ENCODE measurements around the gene SUSD3.

SUSD3 gene

DNA sequence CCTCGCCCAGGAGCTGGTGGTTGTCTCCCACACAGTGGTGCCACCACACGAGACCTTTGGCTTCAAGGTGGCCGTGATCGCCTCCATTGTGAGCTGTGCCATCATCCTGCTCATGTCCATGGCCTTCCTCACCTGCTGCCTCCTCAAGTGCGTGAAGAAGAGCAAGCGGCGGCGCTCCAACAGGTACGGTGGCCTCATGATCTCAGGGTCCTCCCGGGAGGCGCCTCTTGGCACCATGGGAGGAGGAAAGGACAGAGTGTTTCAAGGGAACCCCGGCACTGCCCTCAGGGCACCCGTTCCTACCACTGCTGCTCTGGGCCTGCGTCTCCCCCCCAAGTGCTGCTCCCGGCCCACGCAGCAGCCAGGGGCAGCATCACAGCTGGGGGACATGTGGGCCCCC lies 19.3 kb downstream of the SUSD3 start:
- DNase-seq = no peak

DNA sequence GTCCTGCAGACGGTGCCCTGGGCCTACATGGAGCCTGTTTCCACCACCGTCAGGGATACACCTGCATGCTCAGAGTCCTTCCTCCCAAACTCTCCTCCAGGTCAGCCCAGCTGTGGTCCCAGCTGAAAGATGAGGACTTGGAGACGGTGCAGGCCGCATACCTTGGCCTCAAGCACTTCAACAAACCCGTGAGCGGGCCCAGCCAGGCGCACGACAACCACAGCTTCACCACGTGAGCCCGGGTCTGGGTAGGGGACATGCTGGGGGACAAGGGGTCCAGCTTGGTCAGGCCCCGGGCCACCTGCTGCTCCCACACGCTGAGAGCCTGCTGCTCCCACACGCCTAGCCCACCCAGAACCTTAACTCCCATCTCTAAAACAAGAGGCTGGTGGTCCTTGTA lies 20.9 kb downstream of the SUSD3 start:
- DNase-seq = no peak

DNA sequence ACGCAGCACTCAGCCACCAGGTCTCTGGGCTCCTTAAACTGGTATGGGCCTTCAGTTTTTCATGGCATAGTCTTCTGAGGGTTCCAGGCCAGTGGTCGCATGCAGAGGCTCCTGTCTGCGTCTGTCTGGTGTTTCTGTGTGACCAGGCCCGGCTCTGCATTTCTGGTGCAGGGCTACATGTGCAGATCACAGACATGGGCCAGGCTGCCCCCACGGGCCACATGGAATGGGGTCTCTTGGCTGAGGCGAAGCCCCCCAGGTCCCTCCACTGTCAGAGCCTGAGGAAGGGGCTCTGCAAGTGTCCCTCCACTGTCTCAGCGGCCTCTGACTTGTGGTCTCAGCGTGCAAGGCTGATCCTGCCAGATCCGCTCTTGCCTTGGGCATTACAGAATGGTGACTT lies 21.9 kb downstream of the SUSD3 start:
- no peak for DNase-seq

GRCh38 chr9:93081081-93081529 lies 22.6 kb downstream of the SUSD3 start:
- no peak for DNase-seq

- DNase-seq = no peak
Measured at GRCh38 chr9:93081931-93082330, 23.4 kb downstream of the SUSD3 start.

DNA sequence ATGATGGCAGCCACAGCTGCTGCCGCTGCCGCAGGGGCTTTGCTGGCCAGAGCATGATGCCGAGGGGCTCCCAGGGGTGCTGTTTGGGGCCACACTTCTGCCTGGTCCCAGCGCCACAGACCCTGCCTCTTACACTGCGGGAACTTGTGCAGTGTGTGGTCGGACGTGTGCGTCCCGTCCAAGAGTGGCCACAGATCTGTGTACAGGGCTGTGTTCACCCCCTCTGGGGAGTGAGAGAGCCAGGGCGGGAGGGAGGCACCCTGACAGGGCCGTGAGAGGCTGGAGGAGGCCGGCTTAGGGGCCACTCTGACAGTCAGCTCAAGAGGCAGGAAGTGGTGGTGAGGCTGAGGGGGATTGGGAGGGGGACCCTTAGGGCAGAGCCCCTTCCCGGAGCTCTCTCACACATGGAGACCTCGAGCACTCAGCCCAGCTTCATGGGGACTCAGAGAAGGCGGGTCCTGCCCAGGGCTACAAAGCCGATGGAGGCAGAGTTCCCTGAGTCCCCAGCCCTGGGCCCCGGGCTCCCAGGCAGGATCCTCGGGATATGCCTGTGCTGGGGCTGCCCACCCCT lies 24.4 kb downstream of the SUSD3 start:
- DNase-seq = no peak

DNA sequence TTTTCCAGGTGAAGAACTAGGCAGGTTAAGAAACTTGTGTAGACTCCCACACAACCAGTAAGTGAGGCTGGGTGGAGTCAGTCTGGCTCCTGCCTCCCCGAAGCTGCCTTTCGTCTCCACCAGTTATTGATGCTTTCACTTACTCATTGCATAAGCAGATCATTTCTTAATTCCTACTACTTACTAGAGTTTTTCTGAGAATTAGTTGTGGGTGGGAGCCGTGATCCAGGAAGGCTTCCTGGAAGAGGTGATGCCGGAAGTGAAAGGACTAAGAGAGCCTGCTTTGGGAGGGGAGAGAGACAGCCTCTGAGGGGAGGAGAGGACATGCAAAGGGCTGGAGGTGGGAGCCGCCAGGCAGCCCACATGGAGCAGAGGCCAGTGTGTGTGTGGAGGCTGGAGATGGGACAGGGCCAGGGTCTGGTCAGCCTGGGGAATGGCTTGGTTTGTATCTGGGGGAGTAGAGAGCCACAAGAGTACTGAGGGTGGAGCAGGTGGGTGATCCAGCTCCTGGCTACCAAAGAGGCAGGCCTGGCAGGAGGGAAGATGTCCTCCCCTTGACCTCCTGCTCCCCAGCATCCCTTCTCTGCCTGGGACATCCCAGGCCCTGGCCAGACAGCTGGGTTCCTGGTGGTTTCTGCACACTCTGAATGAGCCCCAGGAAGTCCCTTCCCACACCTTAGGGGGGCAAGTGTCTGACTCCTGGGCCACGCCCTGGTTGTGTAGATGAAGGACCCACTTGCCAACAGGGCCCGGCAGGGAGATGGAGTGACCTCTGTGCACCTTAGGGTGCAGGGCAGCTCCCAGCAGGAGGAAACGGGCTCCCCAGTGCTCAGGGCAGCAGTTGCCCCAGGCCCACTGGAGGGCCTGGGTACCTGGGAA lies 25.3 kb downstream of the SUSD3 start:
- DNase-seq = no peak

DNA sequence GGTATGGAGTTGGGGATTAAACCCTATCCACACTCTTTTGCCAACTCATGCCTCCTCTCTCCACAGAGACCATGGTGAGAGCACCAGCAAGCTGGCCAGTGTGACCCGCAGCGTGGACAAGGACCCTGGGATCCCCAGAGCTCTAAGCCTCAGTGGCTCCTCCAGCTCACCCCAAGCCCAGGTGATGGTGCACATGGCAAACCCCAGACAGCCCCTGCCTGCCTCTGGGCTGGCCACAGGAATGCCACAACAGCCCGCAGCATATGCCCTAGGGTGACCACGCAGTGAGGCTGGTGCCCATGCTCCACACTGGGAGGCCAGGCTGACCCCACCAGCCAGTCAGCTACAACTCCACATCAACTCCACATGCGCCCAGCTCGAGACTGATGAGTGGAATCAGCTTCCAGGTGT lies 26.0 kb downstream of the SUSD3 start:
- DNase-seq = no peak

- no peak for DNase-seq
Measured at GRCh38 chr9:93085676-93086075, 27.2 kb downstream of the SUSD3 start.

- no peak for DNase-seq
Measured at GRCh38 chr9:93086447-93087224, 28.1 kb downstream of the SUSD3 start.

DNA sequence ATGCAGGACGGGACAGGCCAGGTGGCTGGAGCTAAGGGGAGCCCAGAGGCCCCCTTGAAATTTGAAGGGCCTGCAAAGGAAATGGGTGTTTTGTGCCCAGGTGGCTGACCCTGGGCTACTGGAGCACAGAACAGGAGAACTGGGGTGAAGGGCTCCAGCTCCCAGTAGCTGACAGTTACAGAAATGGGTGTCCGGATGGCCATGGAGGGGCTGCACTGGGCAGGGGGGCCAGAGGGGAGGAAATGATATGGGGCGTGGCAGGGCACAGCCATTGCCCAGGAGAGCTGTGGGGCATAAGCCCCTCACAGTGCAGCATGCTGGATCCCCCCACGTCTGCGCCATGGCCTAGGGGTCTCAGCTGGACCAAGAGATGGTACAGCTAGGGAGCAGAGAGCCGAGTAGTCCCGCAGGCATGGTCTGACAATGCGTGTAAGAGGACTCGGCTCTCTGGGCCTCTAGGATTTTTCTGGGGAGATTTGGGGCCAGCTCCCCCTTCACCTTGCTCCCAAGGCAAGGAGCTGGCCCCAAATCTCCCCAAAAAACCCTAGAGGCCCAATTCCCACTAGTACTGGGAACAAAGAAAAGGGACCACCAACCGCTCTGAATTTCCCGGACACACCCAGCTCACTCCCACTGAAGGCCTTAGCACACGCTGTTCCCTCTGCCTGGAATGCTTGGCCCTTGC lies 29.6 kb downstream of the SUSD3 start:
- DNase-seq = no peak

DNA sequence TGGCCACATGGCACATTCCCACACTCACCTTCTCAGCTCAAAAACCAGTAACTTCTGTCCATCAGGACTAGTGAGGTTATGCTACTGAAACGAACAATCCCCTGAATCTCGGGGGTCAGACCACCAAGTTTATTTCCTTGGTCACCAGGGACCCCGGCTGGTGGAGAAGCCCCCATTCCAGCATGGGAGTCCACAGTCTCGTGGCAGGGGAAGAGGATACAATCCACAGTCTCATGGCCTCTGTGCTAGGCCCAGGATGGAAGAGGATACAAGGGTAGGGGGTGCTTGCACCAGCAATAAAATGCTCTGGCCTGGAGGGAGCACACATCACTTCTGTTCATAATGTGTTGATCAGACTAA lies 30.1 kb downstream of the SUSD3 start:
- no peak for DNase-seq

DNA sequence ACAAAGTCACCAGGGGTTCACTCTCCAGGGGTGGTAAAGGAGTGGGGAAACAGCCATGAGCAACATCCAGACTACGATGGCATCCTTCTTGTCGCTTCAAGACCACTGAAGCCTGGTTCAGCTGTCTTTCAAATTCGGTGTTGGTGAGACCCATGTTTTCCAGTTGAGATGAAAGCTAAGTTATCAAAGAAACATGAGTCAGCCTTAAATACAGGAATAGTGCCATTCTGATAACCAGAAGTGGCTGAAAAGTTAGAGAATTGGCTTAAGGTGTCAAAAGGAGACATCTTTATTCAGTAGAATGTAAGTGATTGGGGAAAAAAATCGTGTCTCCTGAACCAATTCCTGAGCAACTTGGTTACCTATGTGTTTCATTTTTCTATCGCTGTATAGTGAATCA lies 30.5 kb downstream of the SUSD3 start:
- DNase-seq = no peak

DNA sequence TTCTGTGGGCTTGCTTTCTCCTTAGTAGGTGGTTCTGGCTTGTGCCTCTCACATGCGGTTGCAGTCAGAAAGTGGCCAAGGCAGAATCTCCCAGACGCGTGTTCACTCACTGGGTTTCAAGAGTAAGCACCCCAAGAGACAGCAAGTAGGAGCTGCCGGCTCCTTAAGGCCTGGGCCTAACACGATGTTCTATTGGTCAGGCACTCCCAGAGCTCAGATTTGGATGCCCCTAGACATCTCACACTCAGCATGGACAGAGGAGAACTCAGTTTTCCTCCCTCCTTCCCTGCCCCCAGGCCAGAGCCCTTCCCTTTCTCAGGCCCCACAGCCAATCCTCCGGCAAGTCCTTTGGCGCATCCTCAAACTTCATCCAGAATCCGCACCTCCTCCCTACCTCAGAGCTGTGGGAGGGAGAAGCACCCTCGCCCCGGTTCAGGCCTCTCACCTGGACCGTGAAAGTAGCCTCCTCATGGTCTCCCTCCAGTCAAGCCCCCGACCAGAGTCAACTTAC lies 31.0 kb downstream of the SUSD3 start:
- DNase-seq = no peak

- no peak for DNase-seq
Measured at GRCh38 chr9:93090091-93090655, 31.7 kb downstream of the SUSD3 start.

DNA sequence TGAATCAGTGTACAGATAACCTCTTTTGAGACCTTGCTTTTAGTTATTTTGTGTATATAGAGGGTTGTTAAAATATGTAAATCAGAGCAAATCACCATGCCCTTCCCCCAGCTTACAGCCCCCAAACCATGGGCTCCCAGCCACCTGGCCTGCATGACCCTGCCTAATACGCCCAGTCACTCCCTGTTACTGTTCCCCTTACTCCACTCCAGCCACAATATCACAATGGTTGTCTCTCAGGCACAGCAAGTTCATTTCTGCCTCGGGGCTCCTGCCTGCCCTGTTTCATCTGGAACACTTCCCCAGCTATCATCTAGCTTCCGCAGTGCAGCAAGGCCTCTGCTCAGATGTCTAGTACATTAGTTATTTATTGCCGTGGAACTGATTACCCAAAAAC lies 32.6 kb downstream of the SUSD3 start:
- DNase-seq = no peak

DNA sequence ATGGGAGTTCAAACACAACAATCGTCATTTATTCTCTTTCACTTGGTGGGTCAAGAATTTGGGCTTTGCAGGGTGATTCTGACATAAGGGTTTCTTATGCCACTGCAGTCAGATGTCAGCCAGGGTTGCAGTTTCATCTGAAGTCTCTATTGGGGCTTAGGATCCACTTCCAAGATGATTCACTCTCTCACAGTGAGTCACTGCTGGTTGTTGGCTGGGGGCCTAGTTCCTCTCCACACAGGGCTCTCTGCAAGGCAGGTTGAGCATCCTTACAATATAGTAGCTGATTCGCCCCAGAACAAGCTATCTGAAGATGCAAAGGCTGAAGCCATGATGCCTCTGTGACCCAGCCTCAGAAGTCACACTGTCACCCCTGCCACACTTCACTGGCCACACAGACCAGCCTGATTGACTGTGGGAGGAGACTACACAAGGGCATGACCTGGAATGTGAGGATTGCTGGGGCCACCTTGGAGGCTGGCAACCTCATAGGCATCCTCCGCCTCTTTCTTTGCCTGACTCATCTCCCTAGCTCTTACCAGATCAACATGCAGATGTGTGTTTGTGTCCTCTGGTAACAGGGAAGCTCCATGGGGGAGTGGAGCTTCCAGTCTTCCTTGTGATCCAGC lies 33.1 kb downstream of the SUSD3 start:
- no peak for DNase-seq

GRCh38 chr9:93092251-93092991 lies 33.9 kb downstream of the SUSD3 start:
- no peak for DNase-seq

GRCh38 chr9:93093127-93093876 lies 34.8 kb downstream of the SUSD3 start:
- DNase-seq = no peak

DNA sequence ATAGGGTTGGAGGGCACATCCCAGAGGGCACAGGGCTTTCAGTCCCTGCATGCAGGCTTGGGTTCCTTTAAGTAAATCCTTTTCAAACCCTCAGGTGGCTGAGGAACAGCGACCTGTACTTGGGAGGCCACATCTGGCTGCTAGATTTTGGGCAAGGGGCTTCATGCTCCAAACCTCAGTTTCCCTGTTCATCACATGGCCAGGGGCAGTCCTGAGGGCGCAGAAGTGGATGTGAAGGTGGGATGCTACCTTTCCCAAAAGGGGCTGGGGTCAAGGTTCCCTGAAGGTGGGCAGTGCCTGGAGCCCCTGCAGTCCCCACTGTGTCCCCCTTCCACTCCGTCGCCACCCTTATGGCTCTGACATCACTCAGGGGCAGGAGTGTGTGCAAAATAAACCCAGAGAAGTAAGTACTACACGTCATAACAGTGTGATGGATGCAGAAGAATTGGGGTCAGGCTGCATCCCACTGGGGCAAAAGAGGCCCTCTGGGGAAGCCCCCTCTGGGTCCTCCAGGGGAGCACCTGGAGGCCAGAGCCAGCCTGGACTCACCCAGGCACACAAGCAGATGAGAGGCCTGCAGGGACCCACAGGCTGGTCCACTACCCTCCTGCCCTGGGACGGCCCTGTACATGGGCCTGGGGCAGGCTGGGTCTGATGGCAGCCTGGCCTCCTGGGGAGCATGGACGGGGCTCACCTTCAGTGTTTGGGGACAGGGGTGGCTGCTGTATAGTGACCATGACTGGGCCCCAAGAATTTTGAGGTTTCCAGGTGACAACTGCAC lies 35.6 kb downstream of the SUSD3 start:
- DNase-seq = no peak

Data from retina (tissue), 1 donor.